Inflammatory macrophage treated with lipopolysaccharide for 1 hour (primary cell): ENCODE data around the gene GAK.
A peak's percentile ranks its signal among the peaks of the same experiment; 100 is the strongest.

Experiments used
- DNase-seq, 2 donors: peaks; one replicate each; pipeline ENCODE4 v3.0.0-alpha.2; 2020 to 2022

The GAK gene

DNA sequence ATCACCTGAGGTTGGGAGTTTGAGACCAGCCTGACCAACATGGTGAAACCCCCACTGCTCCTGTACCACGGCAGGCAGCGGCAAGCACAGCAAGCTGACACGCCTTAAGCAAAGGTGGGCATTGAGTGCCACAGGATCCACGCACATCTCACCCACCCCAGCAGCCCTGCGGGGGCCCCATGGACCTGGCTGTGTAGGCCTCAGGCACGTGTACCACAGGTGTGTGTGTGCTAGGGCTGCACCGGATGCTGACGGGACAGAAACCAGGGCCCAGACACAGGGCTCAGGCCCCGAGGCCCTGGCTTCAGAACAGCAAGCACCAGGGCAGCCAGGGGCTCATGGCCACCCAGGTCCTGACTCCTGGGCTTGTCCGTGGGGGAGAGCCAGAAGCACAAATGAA, 46.8 kb downstream of the GAK start:
- no peak for DNase-seq

- no peak for DNase-seq
Observed at GRCh38 chr4:884896-885295, 47.2 kb downstream of the GAK start.

GRCh38 chr4:884259-884658, 47.9 kb downstream of the GAK start:
- no peak for DNase-seq

DNA sequence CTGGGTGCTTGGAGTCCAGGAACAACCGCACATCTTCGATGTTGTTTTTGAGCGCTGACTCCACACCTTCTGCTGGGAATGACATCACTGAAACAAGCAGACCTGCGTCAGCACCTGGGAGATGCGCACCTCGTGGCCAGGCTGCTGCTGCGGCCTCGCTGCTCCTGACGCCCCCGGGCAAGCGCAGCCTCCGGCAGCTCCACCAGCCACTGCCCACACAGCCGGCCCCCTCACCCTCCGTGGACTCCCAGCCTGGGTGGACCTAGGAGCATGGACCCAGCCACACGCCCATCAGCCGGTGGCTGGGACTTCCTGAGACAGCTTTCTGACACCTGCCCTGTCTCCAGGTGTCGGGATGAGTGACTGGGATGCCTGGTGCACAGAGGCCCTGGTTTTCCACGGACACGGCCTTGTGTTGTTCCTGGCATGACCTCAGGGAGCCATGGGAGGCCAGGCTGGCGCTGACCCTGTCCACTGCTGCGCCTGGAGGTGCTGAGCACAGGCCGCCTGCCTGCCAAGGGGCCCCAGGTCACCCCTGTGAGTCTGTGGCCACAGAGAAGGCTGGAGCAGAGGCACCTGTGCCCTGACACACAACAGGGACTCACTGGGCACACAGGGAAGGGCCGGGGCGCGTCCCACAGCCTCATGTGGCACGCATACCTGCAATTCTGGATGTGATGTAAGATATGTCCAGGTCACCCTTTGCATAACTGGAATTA, 48.6 kb downstream of the GAK start:
- no peak for DNase-seq

GRCh38 chr4:882646-883045, 49.5 kb downstream of the GAK start:
- no peak for DNase-seq

- DNase-seq, result no peak
Observed at GRCh38 chr4:881709-882108, 50.4 kb downstream of the GAK start.

GRCh38 chr4:880684-881405, 51.3 kb downstream of the GAK start:
- no peak for DNase-seq

DNA sequence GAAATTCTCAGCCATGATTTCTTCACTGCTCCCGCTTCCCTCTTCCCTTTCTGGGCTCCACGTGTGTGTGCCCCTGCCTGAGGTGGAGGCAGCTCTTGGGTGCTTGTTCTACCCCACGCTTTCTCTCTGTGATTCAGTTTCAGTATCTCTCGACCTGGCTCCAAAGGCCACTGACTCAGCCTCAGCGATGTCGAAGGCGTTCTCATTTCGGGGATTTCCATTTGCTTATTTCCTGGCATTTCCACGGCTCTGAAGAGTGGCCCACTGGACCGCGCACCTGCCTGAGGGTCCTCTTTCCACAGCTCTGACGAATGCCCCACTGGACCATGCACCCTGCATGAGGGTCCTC, 52.4 kb downstream of the GAK start:
- peak; percentile 36 to 63 for DNase-seq

DNA sequence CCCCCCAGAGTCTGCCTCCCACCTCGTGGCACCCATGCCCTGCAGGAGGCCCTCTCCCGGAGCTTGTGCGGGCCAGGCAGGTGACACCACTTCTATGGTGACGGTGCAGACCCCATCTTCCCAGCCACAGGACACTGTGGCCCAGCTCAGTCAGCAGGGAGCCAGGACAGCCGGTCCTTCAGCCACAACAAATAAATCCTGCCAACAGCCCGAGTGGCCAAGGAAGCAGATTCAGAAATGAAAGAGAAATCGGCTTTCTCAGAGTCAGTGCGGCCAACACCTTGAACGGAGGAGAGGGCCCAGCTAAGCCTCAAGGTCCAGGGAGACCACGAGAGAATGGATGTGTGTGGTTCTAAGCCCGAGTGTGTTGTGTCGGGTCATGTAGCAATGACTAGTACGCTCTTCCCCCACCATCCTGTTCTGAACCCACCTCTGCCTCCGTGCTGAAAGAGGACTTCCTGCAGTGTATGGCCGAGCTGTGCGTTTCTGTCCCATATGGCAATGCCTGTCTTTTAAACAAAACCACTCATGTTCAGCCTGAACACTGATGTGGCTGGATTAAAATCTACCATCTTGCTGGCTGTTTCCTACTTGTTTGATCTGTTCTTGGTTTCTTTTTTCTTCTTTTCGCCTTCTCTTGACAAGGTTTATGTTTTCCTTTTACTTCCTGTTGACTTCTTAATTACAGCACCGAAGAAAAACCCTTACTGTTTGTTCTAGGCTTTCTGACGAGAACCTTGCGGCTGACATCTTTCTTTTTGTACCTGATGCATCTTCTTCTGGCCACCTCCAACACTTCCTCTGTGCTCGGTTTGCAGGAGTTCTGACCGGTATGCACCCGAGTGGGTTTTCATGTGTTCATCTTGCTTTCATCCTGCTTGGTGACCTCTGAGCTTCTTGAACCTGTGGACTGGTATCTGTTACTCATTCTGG, 53.1 kb downstream of the GAK start:
- DNase-seq, result no peak

GRCh38 chr4:877502-877901, 54.6 kb downstream of the GAK start:
- no peak for DNase-seq

DNA sequence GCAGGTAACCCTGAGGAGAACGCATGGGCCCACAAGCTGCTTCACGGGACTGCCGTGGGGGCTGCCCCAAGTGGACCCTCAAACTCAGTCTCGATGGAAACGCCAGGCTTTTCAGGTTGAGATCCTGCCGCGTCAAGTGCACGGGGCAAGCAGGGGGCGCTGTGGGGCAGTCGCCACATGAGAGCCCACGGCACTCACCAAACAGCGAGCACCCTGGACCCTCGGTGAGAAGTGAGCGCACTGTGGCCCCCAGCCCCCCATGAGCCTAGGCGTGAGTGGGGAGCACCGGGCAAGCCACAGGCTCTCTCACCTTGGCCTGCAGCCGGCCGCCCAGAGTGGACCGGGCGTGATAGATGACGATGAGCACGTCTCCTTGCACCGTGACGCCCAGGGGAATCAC, 55.3 kb downstream of the GAK start:
- DNase-seq, result no peak

GRCh38 chr4:875818-876423, 56.2 kb downstream of the GAK start:
- DNase-seq, result no peak

- no peak for DNase-seq
Observed at GRCh38 chr4:874971-875817, 56.9 kb downstream of the GAK start.

GRCh38 chr4:874056-874455, 58.1 kb downstream of the GAK start:
- DNase-seq, result no peak

DNA sequence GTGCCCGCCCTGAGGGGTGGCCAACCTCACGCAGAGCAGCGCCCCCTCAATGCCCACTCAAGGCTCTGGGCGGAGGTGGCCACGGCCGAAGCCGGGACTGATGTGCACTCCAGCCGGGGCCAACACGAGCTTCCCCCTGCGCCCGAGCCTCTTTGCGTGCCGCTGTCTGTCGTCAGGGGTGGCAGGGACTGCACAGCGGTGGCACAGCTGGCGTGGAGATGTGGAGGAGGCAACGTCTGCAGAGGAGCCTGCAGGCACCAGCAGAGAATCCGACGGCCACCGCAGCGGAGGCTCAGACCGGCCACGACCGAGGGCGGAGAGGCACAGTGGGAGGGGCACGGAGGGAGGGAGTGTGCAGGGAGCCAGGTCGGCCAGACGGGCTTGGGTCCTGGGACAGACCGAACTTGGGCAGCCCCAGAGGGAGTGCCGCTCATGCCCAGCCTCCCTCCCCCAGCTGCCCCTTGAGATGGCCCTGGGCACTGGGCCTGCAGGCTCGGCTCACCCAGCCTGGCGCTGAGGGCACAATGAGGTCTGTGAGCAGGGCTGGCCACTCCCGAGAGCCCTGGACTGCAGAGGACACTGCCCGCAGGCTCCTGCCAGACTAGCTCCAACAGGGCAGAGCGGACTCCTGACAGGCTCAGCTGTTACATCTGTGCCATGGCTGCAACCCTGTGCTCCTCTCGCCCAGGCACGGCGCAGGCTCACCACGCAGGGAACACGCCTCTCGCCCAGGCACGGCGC, 59.7 kb downstream of the GAK start:
- no peak for DNase-seq

DNA sequence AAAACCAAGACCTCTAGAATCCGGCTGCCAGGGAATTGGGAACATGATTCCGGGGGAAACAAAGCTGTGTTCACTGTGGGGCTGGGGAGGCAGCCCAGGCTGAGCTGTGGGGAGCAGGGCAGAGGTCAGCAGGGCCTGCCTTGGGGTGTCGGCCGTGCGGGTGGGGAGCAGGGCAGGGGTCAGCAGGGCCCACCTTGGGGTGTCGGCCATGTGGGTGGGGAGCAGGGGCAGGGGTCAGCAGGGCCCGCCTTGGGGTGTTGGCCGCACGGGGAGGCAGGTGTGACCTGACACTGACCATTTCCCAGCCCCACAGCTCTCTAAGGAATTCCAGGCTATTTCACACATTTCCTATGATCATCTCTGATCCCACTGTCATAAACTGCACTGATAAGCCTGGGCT, 60.6 kb downstream of the GAK start:
- DNase-seq, result no peak

- DNase-seq, result no peak
Observed at GRCh38 chr4:870951-871350, 61.2 kb downstream of the GAK start.

- no peak for DNase-seq
Observed at GRCh38 chr4:869776-870175, 62.3 kb downstream of the GAK start.

- DNase-seq, result no peak
Observed at GRCh38 chr4:868421-868820, 63.7 kb downstream of the GAK start.

DNA sequence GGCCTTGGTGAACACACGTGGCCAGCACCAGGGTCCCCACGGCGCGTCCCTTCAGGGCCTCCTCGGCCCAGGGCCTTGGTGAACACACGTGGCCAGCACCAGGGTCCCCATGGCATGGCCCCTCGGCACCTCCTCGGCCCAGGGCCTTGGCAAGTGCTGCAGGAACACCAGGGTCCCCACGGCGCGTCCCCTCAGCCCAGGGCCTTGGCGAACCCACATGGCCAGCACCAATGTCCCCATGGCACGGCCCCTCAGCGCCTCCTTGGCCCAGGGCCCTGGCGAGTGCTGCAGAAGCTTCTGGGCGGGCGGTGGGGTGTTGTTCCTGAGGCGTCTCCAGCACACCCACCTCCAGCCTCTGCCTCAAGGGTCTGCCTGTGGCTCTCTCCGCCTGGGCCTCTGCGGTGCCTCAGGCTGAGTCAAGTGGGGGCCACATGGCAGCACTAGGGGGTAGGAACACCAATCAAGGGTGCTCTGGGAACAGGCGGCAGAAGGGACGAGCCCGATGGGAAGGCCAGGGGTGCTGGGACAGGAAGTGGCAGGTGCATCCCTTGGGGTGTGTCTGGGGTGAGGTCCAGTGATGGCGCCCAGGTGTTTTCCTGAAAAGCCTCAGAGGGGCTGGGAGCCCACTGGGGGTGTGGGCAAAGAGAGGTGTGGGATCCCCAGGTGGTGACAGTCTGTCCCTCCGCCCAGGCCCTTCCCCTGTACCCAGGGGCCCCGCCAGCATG, 64.4 kb downstream of the GAK start:
- DNase-seq, result no peak
